Measurements from ENCODE around the gene FBXW7.

Gene FBXW7

DNA sequence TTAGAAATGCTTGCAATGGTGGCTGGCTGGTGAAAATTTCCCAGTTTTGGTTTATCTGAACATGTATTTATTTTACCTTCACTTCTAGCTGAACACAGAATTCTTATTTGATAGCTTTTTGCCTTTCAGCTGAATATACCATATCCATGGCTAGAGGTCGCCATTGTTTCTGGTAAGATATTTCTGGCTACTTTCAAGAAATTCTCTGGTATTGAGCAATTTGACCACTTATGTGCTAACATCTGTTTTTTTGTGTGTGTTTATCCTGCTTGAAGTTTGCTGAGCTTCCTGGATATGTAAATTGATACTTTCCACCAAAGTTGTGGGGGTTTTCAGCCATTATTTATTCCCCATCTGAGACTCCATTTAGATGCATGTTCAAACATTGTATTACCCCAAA is 75.4 kb downstream of the FBXW7 start:
- Histone ChIP-seq H3K23ac (ENCODE audit: low read length) (no peak overlapping the region), H3K79me1 (ENCODE audit: low read length) (peaks cover 10% of the 10 kb centered on the region), H3K4me1 (ENCODE audit: control insufficient read depth, low read depth, low read length) (peaks cover 7% of the 10 kb centered on the region), H2BK5ac (ENCODE audit: low read length) (no peak overlapping the region), H4K5ac (ENCODE audit: low read length) (no peak overlapping the region), H3K27me3 (ENCODE audit: insufficient read depth, low read length, poor library complexity) (no peaks in the 10 kb centered on the region), H3K56ac (ENCODE audit: low read length) (no peak overlapping the region), H3K4me2 (ENCODE audit: low read length) (no peak overlapping the region), H4K8ac (ENCODE audit: low read depth, low read length) (no peak overlapping the region), H3K36me3 (ENCODE audit: control insufficient read depth, insufficient read depth, low read length) (no peaks in the 10 kb centered on the region), H2BK15ac (replicated peaks; ENCODE audit: low read depth) (no peak overlapping the region), H3K27ac (ENCODE audit: low read depth, low read length) (no peak overlapping the region), H2AK5ac (ENCODE audit: low read length) (no peak overlapping the region), H2BK120ac (ENCODE audit: low read depth, low read length) (no peak overlapping the region), H3K4ac (ENCODE audit: low read depth, low read length) (no peak overlapping the region), H3K9ac (ENCODE audit: low read length) (no peak overlapping the region), H3K79me2 (ENCODE audit: control insufficient read depth, insufficient read depth, low read length) (peaks cover 26% of the 10 kb centered on the region), H3K18ac (ENCODE audit: low read length) (no peak overlapping the region), H3K4me3 (ENCODE audit: low read length) (no peak overlapping the region)
- peak; percentile 51 for DNase-seq
- no CpG with 5 or more reads among the region's 1 CpG for WGBS (ENCODE audit: extremely low coverage, insufficient coverage, low lambda C conversion rate)

DNA sequence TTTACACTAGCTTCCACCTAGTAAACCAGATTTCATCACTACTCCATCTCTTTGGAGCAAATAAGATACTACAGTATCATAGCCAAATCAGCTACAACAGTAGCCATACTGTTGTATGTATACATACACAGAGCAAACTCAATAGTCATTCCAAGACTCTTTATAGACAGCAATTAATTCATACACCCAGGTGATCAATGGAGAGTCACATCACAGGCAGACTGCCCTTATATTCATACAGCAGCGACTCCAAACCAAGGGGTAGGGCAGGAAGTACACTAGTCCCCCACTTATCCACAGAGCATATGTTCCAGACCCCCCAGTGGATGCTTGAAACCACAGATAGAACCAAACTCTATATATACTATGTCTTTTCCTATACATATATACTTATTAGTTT is 76.6 kb downstream of the FBXW7 start:
- H3K23ac ChIP-seq (ENCODE audit: low read length), result no peak overlapping the region
- no peaks in the 10 kb centered on the region for H3K27me3 ChIP-seq (ENCODE audit: insufficient read depth, low read length, poor library complexity)
- no peak overlapping the region for H3K4me2 ChIP-seq (ENCODE audit: low read length)
- H4K8ac ChIP-seq (ENCODE audit: low read depth, low read length), result no peak overlapping the region
- peaks cover 28% of the 10 kb centered on the region for H3K79me2 ChIP-seq (ENCODE audit: control insufficient read depth, insufficient read depth, low read length)
- no peak overlapping the region for H3K56ac ChIP-seq (ENCODE audit: low read length)
- no peak overlapping the region for H3K4ac ChIP-seq (ENCODE audit: low read depth, low read length)
- DNase-seq, result no peak
- no peak overlapping the region for H2AK5ac ChIP-seq (ENCODE audit: low read length)
- no peaks in the 10 kb centered on the region for H3K36me3 ChIP-seq (ENCODE audit: control insufficient read depth, insufficient read depth, low read length)
- no peak overlapping the region for H2BK120ac ChIP-seq (ENCODE audit: low read depth, low read length)
- no peak overlapping the region for H2BK15ac ChIP-seq (replicated peaks; ENCODE audit: low read depth)
- peaks cover 12% of the 10 kb centered on the region for H3K79me1 ChIP-seq (ENCODE audit: low read length)
- H3K9ac ChIP-seq (ENCODE audit: low read length), result no peak overlapping the region
- no peak overlapping the region for H3K4me3 ChIP-seq (ENCODE audit: low read length)
- H3K18ac ChIP-seq (ENCODE audit: low read length), result peak overlapping the region; percentile 5
- H2BK5ac ChIP-seq (ENCODE audit: low read length), result no peak overlapping the region
- H3K27ac ChIP-seq (ENCODE audit: low read depth, low read length), result no peak overlapping the region
- WGBS (ENCODE audit: extremely low coverage, insufficient coverage, low lambda C conversion rate), result no CpG with 5 or more reads among the region's 1 CpG
- H4K5ac ChIP-seq (ENCODE audit: low read length), result no peak overlapping the region
- peaks cover 7% of the 10 kb centered on the region for H3K4me1 ChIP-seq (ENCODE audit: control insufficient read depth, low read depth, low read length)

DNA sequence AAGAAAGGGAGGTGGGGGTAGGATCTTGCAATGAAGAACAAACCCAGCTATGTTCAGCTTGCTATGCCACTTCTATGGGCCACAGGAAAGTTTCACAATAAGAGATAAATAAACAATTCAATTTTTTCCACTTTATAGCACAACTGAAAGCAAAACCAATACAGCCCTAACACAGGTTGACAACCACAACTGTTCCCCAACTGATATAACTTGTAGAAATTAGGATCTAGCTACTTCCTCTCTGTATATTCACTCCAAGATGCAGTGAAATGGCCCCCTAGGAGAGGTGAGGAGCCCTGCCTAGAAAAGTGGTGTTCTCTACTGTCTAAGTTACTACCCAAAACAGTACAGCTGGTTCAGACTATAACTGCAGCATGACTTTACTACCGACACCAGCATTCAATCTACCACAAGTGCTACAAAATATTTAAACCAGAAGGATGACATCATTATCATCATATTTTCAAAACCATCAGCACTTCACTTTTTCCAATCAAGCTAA is 77.0 kb downstream of the FBXW7 start:
- H3K27me3 ChIP-seq (ENCODE audit: insufficient read depth, low read length, poor library complexity), result no peaks in the 10 kb centered on the region
- no peak overlapping the region for H3K23ac ChIP-seq (ENCODE audit: low read length)
- H4K5ac ChIP-seq (ENCODE audit: low read length), result no peak overlapping the region
- no peak overlapping the region for H3K9ac ChIP-seq (ENCODE audit: low read length)
- no peak overlapping the region for H3K27ac ChIP-seq (ENCODE audit: low read depth, low read length)
- no peak overlapping the region for H3K4me2 ChIP-seq (ENCODE audit: low read length)
- no peak overlapping the region for H3K56ac ChIP-seq (ENCODE audit: low read length)
- WGBS (ENCODE audit: extremely low coverage, insufficient coverage, low lambda C conversion rate), result no CpG with 5 or more reads among the region's 1 CpG
- H2BK15ac ChIP-seq (replicated peaks; ENCODE audit: low read depth), result no peak overlapping the region
- H3K4me3 ChIP-seq (ENCODE audit: low read length), result no peak overlapping the region
- DNase-seq, result no peak
- no peak overlapping the region for H2BK5ac ChIP-seq (ENCODE audit: low read length)
- no peak overlapping the region for H2BK120ac ChIP-seq (ENCODE audit: low read depth, low read length)
- no peaks in the 10 kb centered on the region for H3K36me3 ChIP-seq (ENCODE audit: control insufficient read depth, insufficient read depth, low read length)
- H3K79me1 ChIP-seq (ENCODE audit: low read length), result peaks cover 12% of the 10 kb centered on the region
- no peak overlapping the region for H3K4ac ChIP-seq (ENCODE audit: low read depth, low read length)
- no peak overlapping the region for H4K8ac ChIP-seq (ENCODE audit: low read depth, low read length)
- H3K18ac ChIP-seq (ENCODE audit: low read length), result no peak overlapping the region
- peaks cover 7% of the 10 kb centered on the region for H3K4me1 ChIP-seq (ENCODE audit: control insufficient read depth, low read depth, low read length)
- H3K79me2 ChIP-seq (ENCODE audit: control insufficient read depth, insufficient read depth, low read length), result peaks cover 28% of the 10 kb centered on the region
- no peak overlapping the region for H2AK5ac ChIP-seq (ENCODE audit: low read length)

DNA sequence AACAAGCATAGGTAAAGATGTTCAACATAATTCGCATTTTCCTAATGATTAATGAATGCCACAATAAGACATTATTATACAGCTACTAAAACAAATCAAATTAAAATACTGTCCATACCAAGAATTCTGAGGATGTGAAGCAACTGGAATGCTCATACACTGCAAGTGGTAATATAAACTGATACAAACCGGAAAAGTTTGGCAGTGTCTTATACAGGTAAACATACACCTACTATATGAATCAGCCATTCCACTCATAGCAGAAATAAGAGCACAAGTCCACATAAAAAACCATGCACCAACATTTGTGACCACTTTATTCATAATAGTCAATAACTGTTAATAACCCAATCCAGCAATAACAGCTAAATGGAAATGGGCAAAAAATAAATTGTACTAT is 79.3 kb downstream of the FBXW7 start:
- Histone ChIP-seq H3K56ac (ENCODE audit: low read length) (no peak overlapping the region), H3K36me3 (ENCODE audit: control insufficient read depth, insufficient read depth, low read length) (no peaks in the 10 kb centered on the region), H3K9ac (ENCODE audit: low read length) (no peak overlapping the region), H3K4ac (ENCODE audit: low read depth, low read length) (no peak overlapping the region), H3K27me3 (ENCODE audit: insufficient read depth, low read length, poor library complexity) (no peaks in the 10 kb centered on the region), H3K79me2 (ENCODE audit: control insufficient read depth, insufficient read depth, low read length) (peaks cover 28% of the 10 kb centered on the region), H2BK5ac (ENCODE audit: low read length) (no peak overlapping the region), H2AK5ac (ENCODE audit: low read length) (no peak overlapping the region), H3K4me3 (ENCODE audit: low read length) (no peak overlapping the region), H2BK15ac (replicated peaks; ENCODE audit: low read depth) (no peak overlapping the region), H3K27ac (ENCODE audit: low read depth, low read length) (no peak overlapping the region), H3K4me1 (ENCODE audit: control insufficient read depth, low read depth, low read length) (peaks cover 2% of the 10 kb centered on the region), H3K4me2 (ENCODE audit: low read length) (no peak overlapping the region), H3K23ac (ENCODE audit: low read length) (no peak overlapping the region), H4K5ac (ENCODE audit: low read length) (no peak overlapping the region), H3K18ac (ENCODE audit: low read length) (no peak overlapping the region), H4K8ac (ENCODE audit: low read depth, low read length) (no peak overlapping the region), H3K79me1 (ENCODE audit: low read length) (peaks cover 8% of the 10 kb centered on the region), H2BK120ac (ENCODE audit: low read depth, low read length) (no peak overlapping the region)
- WGBS (ENCODE audit: extremely low coverage, insufficient coverage, low lambda C conversion rate), result no CpG with 5 or more reads among the region's 2 CpGs
- DNase-seq, result no peak

DNA sequence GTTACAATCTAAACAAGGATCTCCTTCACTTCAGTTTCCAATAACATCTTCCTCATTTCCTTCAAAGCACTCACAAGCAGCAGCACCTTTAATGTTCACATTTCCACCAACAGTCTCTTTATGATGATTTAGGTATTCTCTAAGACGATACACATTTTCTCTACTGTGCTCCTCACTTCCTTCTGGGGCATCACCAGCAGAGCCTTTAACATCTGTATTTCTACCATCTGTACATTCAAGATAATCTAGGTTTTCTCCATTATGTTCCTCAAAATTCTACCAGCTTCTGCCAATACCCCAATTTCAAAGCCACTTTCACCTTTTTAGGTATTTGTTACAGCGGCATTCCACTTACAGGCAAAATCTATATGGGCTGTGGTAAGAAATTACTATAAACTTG is 80.6 kb downstream of the FBXW7 start:
- no peak overlapping the region for H4K8ac ChIP-seq (ENCODE audit: low read depth, low read length)
- H3K27me3 ChIP-seq (ENCODE audit: insufficient read depth, low read length, poor library complexity), result no peaks in the 10 kb centered on the region
- peaks cover 8% of the 10 kb centered on the region for H3K79me1 ChIP-seq (ENCODE audit: low read length)
- no CpG with 5 or more reads among the region's 2 CpGs for WGBS (ENCODE audit: extremely low coverage, insufficient coverage, low lambda C conversion rate)
- H3K4me3 ChIP-seq (ENCODE audit: low read length), result no peak overlapping the region
- no peak overlapping the region for H2BK5ac ChIP-seq (ENCODE audit: low read length)
- DNase-seq, result no peak
- no peak overlapping the region for H3K23ac ChIP-seq (ENCODE audit: low read length)
- H3K36me3 ChIP-seq (ENCODE audit: control insufficient read depth, insufficient read depth, low read length), result no peaks in the 10 kb centered on the region
- no peak overlapping the region for H3K4me2 ChIP-seq (ENCODE audit: low read length)
- H3K79me2 ChIP-seq (ENCODE audit: control insufficient read depth, insufficient read depth, low read length), result peaks cover 26% of the 10 kb centered on the region
- H3K4me1 ChIP-seq (ENCODE audit: control insufficient read depth, low read depth, low read length), result peaks cover 2% of the 10 kb centered on the region
- no peak overlapping the region for H2BK120ac ChIP-seq (ENCODE audit: low read depth, low read length)
- H2BK15ac ChIP-seq (replicated peaks; ENCODE audit: low read depth), result no peak overlapping the region
- no peak overlapping the region for H3K27ac ChIP-seq (ENCODE audit: low read depth, low read length)
- no peak overlapping the region for H2AK5ac ChIP-seq (ENCODE audit: low read length)
- H4K5ac ChIP-seq (ENCODE audit: low read length), result no peak overlapping the region
- no peak overlapping the region for H3K9ac ChIP-seq (ENCODE audit: low read length)
- H3K56ac ChIP-seq (ENCODE audit: low read length), result no peak overlapping the region
- H3K4ac ChIP-seq (ENCODE audit: low read depth, low read length), result no peak overlapping the region
- H3K18ac ChIP-seq (ENCODE audit: low read length), result no peak overlapping the region

- peaks cover 8% of the 10 kb centered on the region for H3K79me1 ChIP-seq (ENCODE audit: low read length)
- no peak overlapping the region for H2BK15ac ChIP-seq (replicated peaks; ENCODE audit: low read depth)
- no peak for DNase-seq
- no peak overlapping the region for H3K4me2 ChIP-seq (ENCODE audit: low read length)
- no peak overlapping the region for H4K5ac ChIP-seq (ENCODE audit: low read length)
- H2BK5ac ChIP-seq (ENCODE audit: low read length), result no peak overlapping the region
- H3K79me2 ChIP-seq (ENCODE audit: control insufficient read depth, insufficient read depth, low read length), result peaks cover 25% of the 10 kb centered on the region
- H3K9ac ChIP-seq (ENCODE audit: low read length), result no peak overlapping the region
- no peak overlapping the region for H3K4ac ChIP-seq (ENCODE audit: low read depth, low read length)
- no peaks in the 10 kb centered on the region for H3K27me3 ChIP-seq (ENCODE audit: insufficient read depth, low read length, poor library complexity)
- peaks cover 2% of the 10 kb centered on the region for H3K4me1 ChIP-seq (ENCODE audit: control insufficient read depth, low read depth, low read length)
- no peak overlapping the region for H4K8ac ChIP-seq (ENCODE audit: low read depth, low read length)
- H2AK5ac ChIP-seq (ENCODE audit: low read length), result no peak overlapping the region
- H3K56ac ChIP-seq (ENCODE audit: low read length), result no peak overlapping the region
- no peak overlapping the region for H3K4me3 ChIP-seq (ENCODE audit: low read length)
- no peak overlapping the region for H3K18ac ChIP-seq (ENCODE audit: low read length)
- no peaks in the 10 kb centered on the region for H3K36me3 ChIP-seq (ENCODE audit: control insufficient read depth, insufficient read depth, low read length)
- H3K27ac ChIP-seq (ENCODE audit: low read depth, low read length), result no peak overlapping the region
- H2BK120ac ChIP-seq (ENCODE audit: low read depth, low read length), result no peak overlapping the region
- no peak overlapping the region for H3K23ac ChIP-seq (ENCODE audit: low read length)
Measured at GRCh38 chr4:152454398-152455011, 81.4 kb downstream of the FBXW7 start.
